ENCODE measurements around the gene ISG15.

Gene ISG15

DNA sequence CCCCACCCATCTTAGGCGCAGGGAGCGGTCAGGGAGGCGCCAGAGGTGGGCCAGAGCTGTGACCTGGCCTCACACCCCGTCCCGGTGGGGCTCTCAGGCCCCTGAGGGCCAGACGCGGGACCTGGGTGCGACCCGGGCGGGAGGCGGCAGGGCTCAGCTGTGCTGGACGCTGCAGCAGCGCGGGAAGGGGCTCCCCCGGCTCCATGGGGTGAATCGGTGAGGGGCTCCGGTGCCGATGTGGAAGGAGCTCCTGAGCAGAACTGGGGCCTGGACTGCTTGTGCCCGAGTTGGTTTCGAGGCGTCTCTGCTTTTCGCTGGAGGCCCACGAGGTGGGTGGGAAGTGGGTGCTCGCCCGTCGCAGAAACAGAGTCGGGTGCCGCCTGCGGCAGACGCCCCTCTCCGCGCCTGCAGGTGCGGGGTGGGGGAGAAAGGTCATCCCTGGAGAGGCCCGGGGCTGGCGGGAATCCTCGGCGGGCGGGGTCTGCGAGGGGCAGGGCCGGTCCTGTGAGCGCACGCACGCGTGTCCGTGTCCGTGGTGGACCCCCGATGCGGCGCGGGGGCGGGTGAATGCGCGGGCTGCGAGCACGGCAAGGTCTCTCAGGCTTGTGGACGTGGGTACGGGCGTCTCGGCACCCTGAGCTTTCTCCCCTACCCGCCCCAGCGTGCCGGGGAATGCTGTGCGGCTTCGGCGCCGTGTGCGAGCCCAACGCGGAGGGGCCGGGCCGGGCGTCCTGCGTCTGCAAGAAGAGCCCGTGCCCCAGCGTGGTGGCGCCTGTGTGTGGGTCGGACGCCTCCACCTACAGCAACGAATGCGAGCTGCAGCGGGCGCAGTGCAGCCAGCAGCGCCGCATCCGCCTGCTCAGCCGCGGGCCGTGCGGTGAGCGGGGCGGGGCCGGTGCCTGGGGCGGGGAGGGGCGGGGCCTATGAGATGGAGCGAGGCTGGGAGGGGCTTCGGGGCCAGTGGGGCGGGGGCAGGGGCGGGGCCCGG is 27.0 kb downstream of the ISG15 start:
- peak overlapping the region; percentile 72 for H3K27ac ChIP-seq

DNA sequence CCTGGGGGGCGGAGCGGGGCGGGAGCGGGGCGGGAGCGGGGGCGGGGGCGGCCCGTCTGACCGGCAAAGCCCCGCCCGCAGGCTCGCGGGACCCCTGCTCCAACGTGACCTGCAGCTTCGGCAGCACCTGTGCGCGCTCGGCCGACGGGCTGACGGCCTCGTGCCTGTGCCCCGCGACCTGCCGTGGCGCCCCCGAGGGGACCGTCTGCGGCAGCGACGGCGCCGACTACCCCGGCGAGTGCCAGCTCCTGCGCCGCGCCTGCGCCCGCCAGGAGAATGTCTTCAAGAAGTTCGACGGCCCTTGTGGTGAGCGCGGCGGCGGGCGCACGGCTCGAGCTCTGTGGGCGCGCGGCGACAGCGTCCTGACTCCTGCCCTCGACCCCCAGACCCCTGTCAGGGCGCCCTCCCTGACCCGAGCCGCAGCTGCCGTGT is 27.8 kb downstream of the ISG15 start:
- no peak overlapping the region for H3K27ac ChIP-seq

More for the DNA sequence above, 27.0 kb downstream of the ISG15 start:
- TF ChIP-seq, protein P1, sequence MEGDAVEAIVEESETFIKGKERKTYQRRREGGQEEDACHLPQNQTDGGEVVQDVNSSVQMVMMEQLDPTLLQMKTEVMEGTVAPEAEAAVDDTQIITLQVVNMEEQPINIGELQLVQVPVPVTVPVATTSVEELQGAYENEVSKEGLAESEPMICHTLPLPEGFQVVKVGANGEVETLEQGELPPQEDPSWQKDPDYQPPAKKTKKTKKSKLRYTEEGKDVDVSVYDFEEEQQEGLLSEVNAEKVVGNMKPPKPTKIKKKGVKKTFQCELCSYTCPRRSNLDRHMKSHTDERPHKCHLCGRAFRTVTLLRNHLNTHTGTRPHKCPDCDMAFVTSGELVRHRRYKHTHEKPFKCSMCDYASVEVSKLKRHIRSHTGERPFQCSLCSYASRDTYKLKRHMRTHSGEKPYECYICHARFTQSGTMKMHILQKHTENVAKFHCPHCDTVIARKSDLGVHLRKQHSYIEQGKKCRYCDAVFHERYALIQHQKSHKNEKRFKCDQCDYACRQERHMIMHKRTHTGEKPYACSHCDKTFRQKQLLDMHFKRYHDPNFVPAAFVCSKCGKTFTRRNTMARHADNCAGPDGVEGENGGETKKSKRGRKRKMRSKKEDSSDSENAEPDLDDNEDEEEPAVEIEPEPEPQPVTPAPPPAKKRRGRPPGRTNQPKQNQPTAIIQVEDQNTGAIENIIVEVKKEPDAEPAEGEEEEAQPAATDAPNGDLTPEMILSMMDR (conservative IDR thresholded peaks at IDR 0.05) = no peak; the same call in 1 of the 2 replicates

DNA sequence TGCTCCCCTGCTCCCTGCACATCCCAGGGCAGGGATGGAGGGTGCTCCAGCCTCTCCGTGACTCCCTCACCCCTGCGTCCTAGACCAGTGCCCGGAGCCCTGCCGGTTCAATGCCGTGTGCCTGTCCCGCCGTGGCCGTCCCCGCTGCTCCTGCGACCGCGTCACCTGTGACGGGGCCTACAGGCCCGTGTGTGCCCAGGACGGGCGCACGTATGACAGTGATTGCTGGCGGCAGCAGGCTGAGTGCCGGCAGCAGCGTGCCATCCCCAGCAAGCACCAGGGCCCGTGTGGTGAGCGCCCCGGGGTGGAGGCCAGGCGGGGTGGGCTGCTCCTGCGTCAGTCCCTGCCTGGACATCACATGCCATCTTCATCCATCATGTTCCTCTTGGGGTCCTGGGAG is 28.6 kb downstream of the ISG15 start:
- H3K27ac ChIP-seq = no peak overlapping the region
- TF ChIP-seq ZFX (IDR thresholded peaks at IDR 0.05) = no peak
- TF ChIP-seq, protein P1 (conservative IDR thresholded peaks at IDR 0.05) = no peak

More for the DNA sequence above, 27.8 kb downstream of the ISG15 start:
- no peak for TF ChIP-seq ZFX (IDR thresholded peaks at IDR 0.05)
- TF ChIP-seq, protein P1 (conservative IDR thresholded peaks at IDR 0.05) = no peak

DNA sequence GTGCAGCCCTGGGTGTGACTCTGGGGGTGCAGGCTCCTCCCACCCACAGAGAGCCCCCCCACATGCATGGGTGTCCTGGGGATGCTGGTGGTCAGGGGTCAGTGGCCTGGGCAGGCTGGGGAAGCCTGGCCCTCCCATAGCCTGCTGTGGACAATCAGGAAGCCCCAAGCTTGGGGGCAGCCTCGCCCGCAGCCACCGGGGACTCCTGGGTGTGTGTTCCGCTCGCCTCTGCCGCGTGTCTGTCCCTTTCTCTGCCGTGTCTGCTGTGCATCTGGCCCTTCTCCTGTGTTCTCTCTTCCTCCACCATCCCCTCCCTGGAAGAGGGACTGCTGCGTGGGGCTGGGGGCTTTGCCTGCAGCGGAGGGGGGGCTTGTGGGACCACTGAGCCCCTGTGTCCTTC is 29.5 kb downstream of the ISG15 start:
- TF ChIP-seq, protein P1 (conservative IDR thresholded peaks at IDR 0.05) = no peak
- no peak for TF ChIP-seq ZFX (IDR thresholded peaks at IDR 0.05)

DNA sequence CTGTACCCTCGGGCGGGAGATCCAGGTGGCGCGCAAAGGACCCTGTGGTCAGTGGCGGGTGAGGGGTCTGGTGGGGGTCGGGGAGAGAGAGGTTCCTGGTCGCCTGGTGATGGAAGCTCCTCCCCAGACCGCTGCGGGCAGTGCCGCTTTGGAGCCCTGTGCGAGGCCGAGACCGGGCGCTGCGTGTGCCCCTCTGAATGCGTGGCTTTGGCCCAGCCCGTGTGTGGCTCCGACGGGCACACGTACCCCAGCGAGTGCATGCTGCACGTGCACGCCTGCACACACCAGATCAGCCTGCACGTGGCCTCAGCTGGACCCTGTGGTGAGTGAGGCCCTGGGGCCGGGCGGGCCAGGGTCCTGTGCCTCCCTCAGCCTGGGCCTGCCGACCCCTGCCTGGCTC is 30.1 kb downstream of the ISG15 start:
- no peak overlapping the region for H3K27ac ChIP-seq
- TF ChIP-seq, protein P1 (conservative IDR thresholded peaks at IDR 0.05) = no peak
- TF ChIP-seq ZFX (IDR thresholded peaks at IDR 0.05) = no peak

More for the DNA sequence above, 29.5 kb downstream of the ISG15 start:
- no peak overlapping the region for H3K27ac ChIP-seq

DNA sequence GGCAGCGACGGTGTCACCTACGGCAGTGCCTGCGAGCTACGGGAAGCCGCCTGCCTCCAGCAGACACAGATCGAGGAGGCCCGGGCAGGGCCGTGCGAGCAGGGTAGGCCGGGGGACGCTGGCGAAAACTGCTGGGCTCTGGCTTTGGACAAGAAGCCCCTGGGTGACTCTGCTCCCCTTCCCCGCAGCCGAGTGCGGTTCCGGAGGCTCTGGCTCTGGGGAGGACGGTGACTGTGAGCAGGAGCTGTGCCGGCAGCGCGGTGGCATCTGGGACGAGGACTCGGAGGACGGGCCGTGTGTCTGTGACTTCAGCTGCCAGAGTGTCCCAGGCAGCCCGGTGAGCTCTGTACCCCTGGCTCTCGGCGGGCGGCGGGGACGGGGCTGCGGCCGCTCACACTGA is 30.6 kb downstream of the ISG15 start:
- no peak overlapping the region for H3K27ac ChIP-seq
- TF ChIP-seq, protein P1 (conservative IDR thresholded peaks at IDR 0.05) = no peak
- TF ChIP-seq ZFX (IDR thresholded peaks at IDR 0.05) = no peak

DNA sequence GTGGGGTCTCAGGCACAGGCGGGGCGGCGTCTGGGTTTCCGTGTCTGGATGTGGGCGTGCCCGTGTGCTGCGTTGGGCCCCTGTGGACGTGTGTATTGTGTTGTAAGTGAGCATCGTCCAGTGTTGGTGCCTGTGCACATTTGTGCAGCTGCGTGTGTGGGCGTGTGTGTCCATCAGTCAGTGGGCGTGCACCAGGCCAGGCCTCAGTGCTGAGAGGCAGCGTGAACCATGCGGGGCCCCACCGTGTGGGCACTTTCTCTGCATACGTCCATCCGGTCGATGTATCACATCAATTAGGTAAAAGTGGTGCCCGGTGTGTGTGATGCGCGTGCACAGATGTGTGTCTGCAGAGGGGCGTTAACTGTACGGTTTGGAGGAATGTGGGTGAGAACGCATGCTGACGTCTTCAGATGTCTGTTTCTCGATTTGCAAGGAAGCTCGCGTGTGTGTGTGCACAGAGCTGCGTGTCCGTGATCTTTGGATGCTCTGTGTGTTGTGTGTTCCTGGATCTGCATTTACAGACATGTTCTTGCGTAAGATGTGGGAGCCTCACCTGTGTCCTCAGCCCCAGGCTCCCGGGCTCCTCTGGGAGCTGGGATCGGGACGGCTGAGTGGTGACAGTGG is 31.3 kb downstream of the ISG15 start:
- TF ChIP-seq ZFX (IDR thresholded peaks at IDR 0.05) = no peak
- TF ChIP-seq, protein P1 (conservative IDR thresholded peaks at IDR 0.05) = no peak
- no peak overlapping the region for H3K27ac ChIP-seq

Data from C4-2B (cell line).